Kidney (tissue), 14 donors: ENCODE results near the gene TULP4. TPM values are rescaled to one million over a fixed set of nuclear protein-coding genes. Genes with fewer than 3 reads are reported as not detected.

Source experiments
- DNase-seq, 5 donors: peaks; one replicate each; pipeline ENCODE4 v3.0.0-alpha.2; 2013 to 2020
- FAIRE-seq: peaks from 2 replicates; lab custom pipeline; 2012; peaks lifted over from hg19 to GRCh38; lab: Jason Lieb, UNC
- H3K27ac ChIP-seq, 2 donors: one replicate each; pipeline ENCODE4 v1.7.0; 2013; ENCODE audit warnings: low read depth in 2 of 2, low read length in 2 of 2, inconsistent platforms in 1 of 2
- H3K27me3 ChIP-seq: one replicate; pipeline ENCODE4 v1.7.1; 2013; ENCODE audit warnings: low read length, inconsistent platforms; ENCODE audit not compliant: control insufficient read depth, insufficient read depth
- H3K36me3 ChIP-seq, 3 donors: one replicate each; pipeline versions ENCODE4 v1.7.0 to v1.7.1; 2013; ENCODE audit warnings: low read length in 3 of 3, control low read depth in 1 of 3, inconsistent platforms in 1 of 3; ENCODE audit not compliant: insufficient read depth in 3 of 3, control insufficient read depth in 2 of 3
- H3K4me1 ChIP-seq, 3 donors: one replicate each; pipeline versions ENCODE4 v1.7.0 to v1.7.1; 2013; ENCODE audit warnings: low read length in 3 of 3, inconsistent platforms in 1 of 3, low read depth in 1 of 3; ENCODE audit not compliant: control insufficient read depth in 2 of 3, insufficient read depth in 2 of 3
- H3K4me3 ChIP-seq, 3 donors: one replicate each; pipeline versions ENCODE4 v1.7.0 to v1.8.1; 2013; ENCODE audit warnings: low read length in 3 of 3, control low read depth in 1 of 3, inconsistent platforms in 1 of 3
- H3K9ac ChIP-seq, 3 donors: one replicate each; pipeline versions ENCODE4 v1.7.0 to v1.7.1; 2013; ENCODE audit warnings: low read length in 3 of 3, control low read depth in 1 of 3, inconsistent platforms in 1 of 3
- H3K9me3 ChIP-seq, 3 donors: one replicate each; pipeline versions ENCODE4 v1.7.0 to v1.7.1; 2013; ENCODE audit warnings: low read length in 3 of 3, control low read depth in 1 of 3, inconsistent platforms in 1 of 3; ENCODE audit not compliant: control insufficient read depth in 2 of 3, insufficient read depth in 1 of 3
- intact Hi-C: fragments of 100-400 bp; cut with DNase I; formaldehyde crosslinking; loops from one replicate; pipeline ENCODE4 v1.11.1; 2022
- polyA plus RNA-seq: library from polyadenylated mRNA; stranded (reverse); fragments of 350-450 nt; fragmentation: Illumina TruSeq; extraction: RNeasy Lipid Tissue Mini Kit (QIAGEN cat#74804); gene quantifications from one replicate; pipeline ENCODE4 v1.2.3, GENCODE V29; 2014; ENCODE audit warnings: low read depth, low replicate concordance; ENCODE audit not compliant: insufficient read depth
- total RNA-seq: library from RNA; stranded (reverse); fragmentation: NEBNext Ultra II Directional; extraction: Animal tissue kit (Norgen Biotek cat#: 25700); gene quantifications from one replicate; pipeline ENCODE4 v1.2.1, GENCODE V29; 2021
- TF ChIP-seq, protein P1 (sequence below): IDR thresholded peaks from 3 replicates; pipeline ENCODE4 v1.5.1; 2012; ENCODE audit warnings: mild to moderate bottlenecking, moderate library complexity, borderline replicate concordance; ENCODE audit not compliant: insufficient read depth; ENCODE audit errors: extremely low read depth
- donor health status: control.
- donor health status: control.
- donor health status: control.
- donor health status: control.
- donor health status: control.
- donor health status: DM: yes; HTN: yes; CAD: no.
- donor health status: Normal renal cell carcinoma (clear cell type).

TULP4 gene
- total and polyA plus RNA-seq, 2 donors from 2014 or later: 3.3 to 114 TPM

DNA sequence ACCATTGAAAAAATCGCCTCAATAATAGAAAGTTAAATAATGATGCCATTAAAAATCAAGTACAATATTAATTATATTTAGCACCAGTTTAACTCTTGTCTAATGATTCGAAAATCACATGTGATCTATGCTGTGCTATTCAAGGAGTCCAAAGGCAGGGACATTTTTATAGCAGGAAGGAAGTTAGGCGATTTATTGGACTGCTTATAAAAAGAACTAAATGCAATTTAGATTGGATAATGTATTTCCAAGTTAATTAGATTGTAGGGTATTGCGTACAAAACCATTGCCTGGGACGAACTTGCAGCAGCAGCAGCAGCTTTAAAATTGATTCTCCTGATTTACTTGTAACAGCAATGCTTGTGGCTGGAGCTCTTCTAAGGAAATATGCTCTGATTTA, 160.2 kb downstream of the TULP4 start:
- DNase-seq (peak in 2 of 5 donors; percentile 48 to 77), FAIRE-seq (no peak)
- no peaks in the 10 kb centered on the region for H3K27me3 ChIP-seq
- H3K27ac ChIP-seq: no peak overlapping the region
- peaks cover 0 to 4% (median 0%) of the 10 kb centered on the region in 3 donors for H3K4me1 ChIP-seq
- TF ChIP-seq, protein P1, sequence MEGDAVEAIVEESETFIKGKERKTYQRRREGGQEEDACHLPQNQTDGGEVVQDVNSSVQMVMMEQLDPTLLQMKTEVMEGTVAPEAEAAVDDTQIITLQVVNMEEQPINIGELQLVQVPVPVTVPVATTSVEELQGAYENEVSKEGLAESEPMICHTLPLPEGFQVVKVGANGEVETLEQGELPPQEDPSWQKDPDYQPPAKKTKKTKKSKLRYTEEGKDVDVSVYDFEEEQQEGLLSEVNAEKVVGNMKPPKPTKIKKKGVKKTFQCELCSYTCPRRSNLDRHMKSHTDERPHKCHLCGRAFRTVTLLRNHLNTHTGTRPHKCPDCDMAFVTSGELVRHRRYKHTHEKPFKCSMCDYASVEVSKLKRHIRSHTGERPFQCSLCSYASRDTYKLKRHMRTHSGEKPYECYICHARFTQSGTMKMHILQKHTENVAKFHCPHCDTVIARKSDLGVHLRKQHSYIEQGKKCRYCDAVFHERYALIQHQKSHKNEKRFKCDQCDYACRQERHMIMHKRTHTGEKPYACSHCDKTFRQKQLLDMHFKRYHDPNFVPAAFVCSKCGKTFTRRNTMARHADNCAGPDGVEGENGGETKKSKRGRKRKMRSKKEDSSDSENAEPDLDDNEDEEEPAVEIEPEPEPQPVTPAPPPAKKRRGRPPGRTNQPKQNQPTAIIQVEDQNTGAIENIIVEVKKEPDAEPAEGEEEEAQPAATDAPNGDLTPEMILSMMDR: no peak
- intact Hi-C loops: no loop called here
- peaks cover 0 to 6% (median 2%) of the 10 kb centered on the region in 3 donors for H3K36me3 ChIP-seq
- no peaks in the 10 kb centered on the region for H3K9me3 ChIP-seq
- no peak overlapping the region for H3K9ac ChIP-seq
- no peak overlapping the region for H3K4me3 ChIP-seq

DNA sequence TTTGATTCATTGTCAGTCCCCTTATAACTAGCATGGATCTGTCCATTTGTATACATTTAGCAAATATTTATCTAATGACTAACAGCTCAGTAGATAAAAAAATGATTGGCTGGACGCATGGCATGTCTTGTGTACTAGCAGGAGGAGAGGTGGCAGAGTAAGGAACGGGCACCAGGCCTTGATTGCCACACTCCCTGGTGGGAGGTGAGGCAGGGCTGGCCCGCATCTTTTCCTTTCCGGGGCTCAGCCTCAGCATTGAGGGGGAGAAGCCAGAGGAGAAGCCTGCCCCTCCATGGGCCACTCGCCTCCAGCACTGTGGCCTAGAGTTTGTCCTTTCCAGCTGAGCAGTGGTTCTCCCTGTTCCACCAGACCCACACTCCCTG, 162.7 kb downstream of the TULP4 start:
- Histone ChIP-seq H3K36me3 (peaks cover 0 to 7% (median 4%) of the 10 kb centered on the region in 3 donors), H3K4me1 (peaks cover 0 to 4% (median 0%) of the 10 kb centered on the region in 3 donors), H3K27me3 (no peaks in the 10 kb centered on the region), H3K4me3 (no peak overlapping the region), H3K27ac (no peak overlapping the region), H3K9ac (no peak overlapping the region), H3K9me3 (no peaks in the 10 kb centered on the region)
- TF ChIP-seq, protein P1: no peak
- no peak for FAIRE-seq
- no peak for DNase-seq
- intact Hi-C loops: no loop called here

DNA sequence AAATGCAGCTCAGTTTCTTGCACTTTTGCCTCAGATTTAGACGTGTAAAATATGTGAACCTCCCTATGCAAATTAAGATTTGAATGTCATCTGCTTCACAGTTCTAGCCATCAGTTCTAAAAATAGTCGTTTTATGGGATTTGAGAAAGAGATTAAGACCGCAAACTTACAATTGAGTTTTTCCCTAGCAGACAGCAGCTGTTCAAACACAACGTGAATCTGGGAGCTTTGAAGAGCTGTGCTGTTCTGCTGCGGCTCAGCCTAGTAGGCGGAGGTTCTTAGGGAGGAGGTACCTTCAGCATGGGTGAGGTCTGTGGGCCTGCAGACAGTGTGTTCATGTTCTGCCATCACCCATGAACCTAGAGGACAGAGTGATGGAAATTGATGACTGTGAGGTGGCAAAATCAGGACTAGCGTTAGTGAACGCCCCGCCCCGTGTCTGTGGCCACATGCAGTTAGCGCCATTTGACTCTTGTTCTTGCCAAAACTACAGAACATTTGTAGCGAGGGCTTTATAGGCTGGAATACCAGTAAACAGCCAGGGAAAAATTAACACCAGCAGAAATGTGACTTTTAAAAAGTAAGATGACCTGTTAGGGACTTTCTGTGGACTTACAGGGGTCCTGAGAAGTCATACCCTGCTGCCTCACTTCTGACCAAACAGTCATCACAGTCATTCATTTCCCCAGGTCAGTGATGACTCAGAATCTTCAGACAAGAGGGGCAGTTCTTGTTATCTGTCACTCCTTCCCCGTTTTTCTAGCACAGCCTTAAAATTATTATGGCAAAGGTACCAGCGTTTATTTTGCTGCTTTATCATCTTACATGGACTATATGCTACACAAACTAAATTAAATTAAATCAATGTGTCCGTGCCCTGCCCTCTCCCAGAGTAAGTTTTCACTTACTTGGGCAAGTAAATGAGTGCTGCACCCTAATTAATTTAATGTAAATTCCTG, 163.4 kb downstream of the TULP4 start:
- FAIRE-seq (no peak), DNase-seq (peak in 2 of 5 donors; percentile 46 to 79)
- no peaks in the 10 kb centered on the region for H3K27me3 ChIP-seq
- H3K4me1 ChIP-seq: peaks cover 0 to 4% (median 0%) of the 10 kb centered on the region in 3 donors
- peaks cover 0 to 12% (median 11%) of the 10 kb centered on the region in 3 donors for H3K36me3 ChIP-seq
- H3K27ac ChIP-seq: no peak overlapping the region
- H3K9ac ChIP-seq: no peak overlapping the region
- H3K9me3 ChIP-seq: no peaks in the 10 kb centered on the region
- intact Hi-C loops: no loop called here
- TF ChIP-seq, protein P1: no peak
- H3K4me3 ChIP-seq: no peak overlapping the region
